GM19035 (cell line): ENCODE measurements around the gene TLK2.
"Not testable (repeated sequence)": the region's sequence is repeated elsewhere in the genome, so short reads cannot be mapped to it uniquely, and the experiment has no call there.

Experiments
- ATAC-seq: cut with Tn5 transposase; IDR thresholded peaks from one replicate; pipeline ENCODE4 v1.9.1; 2021; ENCODE audit not compliant: unreplicated experiment

TLK2 gene

GRCh38 chr17:62599964-62600657, 121.5 kb downstream of the TLK2 start:
- ATAC-seq = no peak

DNA sequence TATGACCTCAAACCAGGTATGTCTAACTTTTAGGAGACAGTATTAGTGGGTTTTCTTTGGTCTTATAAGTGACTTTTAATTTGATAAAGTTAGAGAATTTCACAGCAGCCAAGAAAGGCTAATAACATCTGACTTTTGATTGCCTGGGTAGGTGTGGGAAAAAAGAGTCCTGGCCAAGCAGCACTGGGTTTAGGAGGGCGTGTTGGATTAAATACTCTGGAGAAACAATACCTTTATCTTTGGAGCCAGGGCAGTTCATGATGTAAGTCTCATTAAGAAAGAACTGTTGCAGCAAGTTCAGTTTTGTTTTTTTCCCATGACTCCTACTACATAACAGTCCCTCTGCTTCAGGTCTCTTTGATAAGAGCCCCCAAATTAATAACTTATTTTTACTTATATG, 122.2 kb downstream of the TLK2 start:
- ATAC-seq = no peak

DNA sequence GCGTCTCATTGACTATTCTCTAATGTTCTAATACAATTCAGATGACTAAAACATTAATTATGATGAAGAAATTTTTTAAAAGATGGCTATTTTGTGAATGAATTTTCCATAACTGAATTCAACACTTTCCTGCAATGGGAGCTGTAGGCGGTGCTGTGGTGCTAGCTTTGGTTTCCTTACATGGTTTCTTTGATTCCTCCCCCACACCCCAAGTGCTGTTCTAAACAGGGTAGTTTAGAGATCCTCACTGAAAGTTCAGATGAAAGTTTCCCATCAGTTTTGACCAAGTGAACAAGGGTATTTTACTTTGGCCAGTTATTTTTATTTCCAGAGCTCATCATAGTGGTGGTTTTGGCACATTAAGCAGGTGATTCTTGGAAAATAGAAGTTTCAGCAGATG, 122.8 kb downstream of the TLK2 start:
- ATAC-seq = no peak

DNA sequence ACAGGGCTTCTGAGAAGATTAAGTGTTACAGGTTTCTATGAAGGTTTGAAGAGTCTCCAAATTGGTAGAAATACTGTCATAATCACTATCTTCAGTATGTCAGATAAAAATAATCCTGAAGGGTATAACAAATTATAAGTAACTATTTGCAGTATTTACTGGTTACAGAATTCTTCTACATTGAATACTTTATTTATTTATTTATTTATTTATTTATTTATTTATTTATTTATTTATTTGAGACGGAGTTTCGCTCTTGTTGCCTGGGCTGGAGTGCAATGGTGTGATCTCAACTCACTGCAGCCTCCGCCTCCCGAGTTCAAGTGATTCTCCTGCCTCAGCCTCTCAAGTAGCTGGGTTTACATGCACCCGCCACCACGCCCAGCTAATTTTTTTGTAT, 125.2 kb downstream of the TLK2 start:
- not testable (repeated sequence) for ATAC-seq

DNA sequence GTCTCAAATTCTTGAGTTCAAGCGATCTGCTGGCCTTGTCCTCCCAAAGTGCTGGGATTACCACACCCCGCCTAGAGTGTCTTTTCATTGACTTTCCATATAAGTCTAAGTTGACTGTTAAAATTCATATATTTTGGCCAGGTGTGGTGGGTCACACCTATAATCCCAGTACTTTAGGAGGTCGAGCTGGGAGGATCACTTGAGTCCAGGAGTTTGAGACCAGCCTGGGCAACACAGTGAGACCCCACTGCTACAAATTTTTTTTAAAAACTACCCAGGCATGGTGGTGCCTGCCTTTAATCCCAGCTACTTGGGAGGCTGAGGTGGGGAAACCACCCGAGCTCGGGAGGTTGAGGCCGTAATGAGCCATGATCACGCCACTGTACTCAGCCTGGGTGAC, 127.0 kb downstream of the TLK2 start:
- ATAC-seq = no peak

DNA sequence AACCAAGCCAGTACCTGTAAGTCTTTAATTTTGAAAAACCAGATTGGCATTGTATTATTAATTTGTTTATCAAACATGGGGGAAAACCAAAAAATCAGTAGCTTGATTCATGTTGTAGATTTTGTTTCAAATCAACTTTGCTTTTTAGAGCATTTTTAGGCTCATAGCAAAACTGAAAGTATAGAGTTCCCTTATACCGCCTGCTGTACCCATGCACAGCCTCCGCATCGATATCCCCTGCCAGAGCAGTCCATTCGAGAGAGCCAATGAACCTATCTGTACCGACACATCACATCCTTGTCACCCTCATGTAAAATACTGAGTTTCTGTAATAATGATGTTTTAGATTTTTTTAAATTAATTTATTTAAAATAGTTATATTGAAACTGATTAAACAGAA, 132.7 kb downstream of the TLK2 start:
- peak; percentile 87 for ATAC-seq

DNA sequence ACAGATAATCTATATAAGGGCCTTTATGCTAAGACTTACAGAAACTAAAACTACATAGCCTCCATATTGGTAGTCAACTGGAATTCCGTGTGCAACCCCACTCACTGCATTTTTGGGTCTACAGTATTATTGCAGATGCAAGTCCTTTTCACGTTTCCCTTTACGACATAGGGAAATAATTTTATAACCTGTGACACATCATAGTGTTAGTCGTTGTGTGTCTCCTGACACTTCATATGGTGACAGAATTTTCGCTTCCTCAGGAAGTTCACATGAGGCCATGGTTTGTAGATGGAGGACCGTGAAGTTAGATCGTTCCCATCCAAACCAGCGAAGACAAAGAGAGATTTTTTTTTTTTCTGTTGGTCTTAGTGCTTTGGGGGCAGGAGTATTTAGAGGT, 133.1 kb downstream of the TLK2 start:
- ATAC-seq = peak; percentile 40

DNA sequence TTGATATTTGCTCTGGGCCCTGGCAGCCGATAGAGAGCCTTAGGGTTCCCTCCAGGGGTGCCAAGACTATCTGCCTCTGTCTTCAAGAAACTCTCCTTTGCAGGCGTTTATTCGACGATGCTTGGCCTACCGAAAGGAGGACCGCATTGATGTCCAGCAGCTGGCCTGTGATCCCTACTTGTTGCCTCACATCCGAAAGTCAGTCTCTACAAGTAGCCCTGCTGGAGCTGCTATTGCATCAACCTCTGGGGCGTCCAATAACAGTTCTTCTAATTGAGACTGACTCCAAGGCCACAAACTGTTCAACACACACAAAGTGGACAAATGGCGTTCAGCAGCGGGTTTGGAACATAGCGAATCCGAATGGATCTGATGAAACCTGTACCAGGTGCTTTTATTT, 133.7 kb downstream of the TLK2 start:
- ATAC-seq = not testable (repeated sequence)

GRCh38 chr17:62613095-62613494, 134.5 kb downstream of the TLK2 start:
- ATAC-seq = not testable (repeated sequence)

DNA sequence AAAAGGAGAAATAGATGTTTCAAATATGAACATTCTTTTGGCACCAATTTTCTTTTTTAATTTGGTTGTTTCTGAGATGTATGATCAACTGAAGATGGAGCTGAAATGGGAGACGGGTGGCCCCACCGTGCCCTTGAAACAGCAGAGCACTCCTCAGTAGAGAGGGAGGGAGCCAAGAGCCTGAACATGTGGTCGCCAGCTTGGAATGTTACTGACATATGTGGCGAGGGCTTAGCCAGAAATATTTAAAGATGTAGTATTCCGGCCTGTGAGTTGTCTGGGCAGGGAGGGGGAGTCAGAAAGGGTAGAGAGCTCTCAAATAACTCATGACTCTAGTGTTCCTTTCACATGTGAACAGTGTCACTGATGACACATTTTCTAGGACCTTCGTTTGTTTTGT, 135.5 kb downstream of the TLK2 start:
- no peak for ATAC-seq

GRCh38 chr17:62615503-62615902, 136.9 kb downstream of the TLK2 start:
- ATAC-seq = no peak

DNA sequence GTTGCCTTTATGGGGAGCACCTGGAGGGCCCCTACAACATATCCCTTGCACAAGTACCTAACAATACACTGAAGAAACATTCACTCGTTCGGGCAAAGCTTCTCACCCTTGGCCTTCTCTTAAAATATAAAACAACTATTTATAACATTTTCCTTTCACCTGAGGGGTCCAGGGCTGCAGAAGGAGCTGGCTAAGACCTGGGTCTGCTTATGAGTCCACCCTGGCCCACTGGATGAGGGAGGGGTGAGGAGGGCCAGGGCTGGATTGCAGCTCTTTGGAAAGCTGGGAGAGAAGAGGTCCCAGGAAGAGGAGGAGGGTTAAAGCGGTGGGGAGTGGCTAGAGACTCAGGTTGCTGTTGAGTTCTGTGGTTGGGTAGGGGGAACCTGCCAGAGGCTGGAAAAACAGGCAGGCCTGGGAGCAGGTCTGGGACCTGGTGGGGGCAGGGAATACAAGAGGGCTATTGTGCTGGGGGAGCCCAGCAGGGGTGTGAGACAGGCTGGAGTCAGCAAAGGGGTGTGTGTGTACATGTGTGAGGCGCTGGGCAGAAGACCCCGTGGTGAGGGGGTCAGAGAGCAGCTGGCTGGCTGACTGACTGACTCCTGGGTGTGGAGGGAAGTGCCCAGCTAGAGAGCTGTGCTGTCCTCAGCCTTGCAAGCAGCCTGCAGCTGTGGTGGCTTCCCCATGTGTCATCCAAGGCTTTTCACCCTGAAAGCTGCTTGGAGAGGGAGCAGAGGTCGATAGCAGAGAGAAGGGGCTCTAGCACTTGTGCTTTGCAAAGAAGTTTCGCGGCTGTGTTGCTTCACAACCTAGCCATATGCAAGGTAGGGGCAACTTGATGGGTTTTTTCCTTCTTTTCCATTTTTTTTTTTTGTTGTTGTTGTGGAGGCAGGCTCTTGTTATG, 138.6 kb downstream of the TLK2 start:
- ATAC-seq = no peak

DNA sequence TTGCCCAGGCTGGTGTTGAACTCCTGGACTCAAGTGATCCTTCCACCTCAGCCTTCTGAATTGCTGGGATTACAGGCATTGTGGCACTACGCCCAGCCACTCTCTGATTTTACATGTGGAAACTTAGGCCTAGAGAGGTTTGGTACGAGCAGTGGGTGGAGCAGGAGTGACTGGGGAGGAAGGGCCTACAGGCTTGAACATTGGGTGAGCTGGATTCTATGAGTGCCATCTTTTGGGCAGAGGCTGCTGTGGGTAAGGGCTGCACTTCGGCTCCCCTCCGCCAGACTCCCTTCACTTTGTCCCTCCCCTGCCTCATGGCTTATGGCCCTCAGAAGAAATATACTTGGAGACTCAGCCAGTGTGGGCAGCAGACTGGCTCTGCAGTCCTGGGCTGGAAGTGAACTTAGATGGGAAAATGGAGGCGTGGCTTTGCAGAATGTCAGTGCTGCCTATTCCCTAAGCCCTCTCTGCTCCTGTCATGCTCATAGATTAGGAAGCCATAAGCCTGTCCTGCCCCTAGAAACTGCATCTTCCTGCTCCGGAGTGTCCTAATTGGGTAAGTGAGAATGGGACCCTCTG, 139.4 kb downstream of the TLK2 start:
- ATAC-seq = no peak

GRCh38 chr17:62618647-62619416, 140.2 kb downstream of the TLK2 start:
- no peak for ATAC-seq

DNA sequence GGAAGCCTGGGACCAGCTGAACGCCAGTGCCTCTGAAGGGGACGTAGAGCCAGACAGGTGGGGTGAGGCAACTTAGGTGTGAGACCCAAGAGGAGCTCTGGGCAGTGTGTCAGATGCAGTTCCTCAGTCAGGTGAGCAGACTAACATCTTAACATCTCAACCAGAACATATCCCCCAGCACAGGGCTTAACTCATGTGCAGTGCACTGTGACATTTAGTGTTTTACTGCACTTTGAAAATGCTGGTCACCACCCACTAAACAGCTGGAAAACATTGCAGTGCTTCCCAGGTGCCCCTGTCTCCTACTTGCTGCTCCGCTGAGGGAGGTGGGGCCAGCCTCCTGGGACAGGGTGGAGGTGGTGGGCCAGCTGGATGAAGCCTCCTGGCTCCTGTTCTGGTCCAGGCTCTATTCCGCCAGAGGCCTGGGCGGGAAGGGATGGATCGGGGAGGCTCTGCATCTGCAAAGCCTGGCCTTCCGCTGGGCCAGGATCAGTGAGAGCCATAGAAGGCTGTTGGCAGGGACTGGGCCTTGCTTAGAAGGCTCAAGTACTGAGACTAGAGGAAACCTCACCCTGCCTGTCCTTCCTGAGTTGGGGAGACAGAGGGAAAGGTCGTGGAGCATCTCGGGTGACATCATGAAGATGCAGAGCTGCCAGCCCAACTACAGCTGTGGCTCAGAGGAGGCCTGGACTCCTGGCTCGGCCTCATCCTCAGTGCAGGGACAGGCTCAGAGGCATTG, 141.0 kb downstream of the TLK2 start:
- no peak for ATAC-seq

- no peak for ATAC-seq
Measured at GRCh38 chr17:62621223-62621622, 142.6 kb downstream of the TLK2 start.

- no peak for ATAC-seq
Measured at GRCh38 chr17:62625184-62625869, 146.7 kb downstream of the TLK2 start.

GRCh38 chr17:62625870-62626200, 147.2 kb downstream of the TLK2 start:
- no peak for ATAC-seq

DNA sequence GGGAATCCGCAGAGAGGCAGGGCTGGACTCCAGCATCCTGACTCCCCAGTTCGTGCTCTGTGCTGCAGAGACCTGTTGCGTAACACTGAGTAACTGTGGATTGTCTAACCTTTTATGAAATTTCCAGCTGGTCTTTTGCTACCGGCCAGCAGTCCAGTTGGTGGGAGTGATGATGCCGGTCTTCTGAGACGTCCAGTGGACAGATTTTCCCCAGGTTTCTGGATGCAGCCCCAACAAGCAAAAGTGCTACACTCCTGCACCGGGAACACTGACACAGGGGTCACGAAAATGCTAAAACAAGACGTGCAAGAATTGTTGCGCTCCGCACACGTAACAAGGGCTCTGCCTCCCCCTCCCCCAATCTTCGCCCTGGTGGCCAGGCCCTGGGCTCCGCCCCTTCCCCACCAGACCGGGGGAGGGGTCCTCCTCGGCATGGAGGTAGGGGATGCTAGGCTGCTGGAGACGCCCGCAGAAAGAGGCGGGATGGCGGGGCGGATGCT, 148.1 kb downstream of the TLK2 start:
- no peak for ATAC-seq
